Stimulated activated CD4-positive, alpha-beta T cell treated with anti-CD3 and anti-CD28 coated beads, Interleukin-12 subunit alpha, Interleukin-12 subunit beta, amount 100 ng/mL, for 24 hours (primary cell): ENCODE measurements around the gene C16orf95.

Experiments
- DNase-seq, 2 experiments: peaks; one replicate each; pipeline ENCODE4 v3.0.0-alpha.2; 2020; ENCODE audit warnings: low read depth in 2 of 2

The C16orf95 gene

DNA sequence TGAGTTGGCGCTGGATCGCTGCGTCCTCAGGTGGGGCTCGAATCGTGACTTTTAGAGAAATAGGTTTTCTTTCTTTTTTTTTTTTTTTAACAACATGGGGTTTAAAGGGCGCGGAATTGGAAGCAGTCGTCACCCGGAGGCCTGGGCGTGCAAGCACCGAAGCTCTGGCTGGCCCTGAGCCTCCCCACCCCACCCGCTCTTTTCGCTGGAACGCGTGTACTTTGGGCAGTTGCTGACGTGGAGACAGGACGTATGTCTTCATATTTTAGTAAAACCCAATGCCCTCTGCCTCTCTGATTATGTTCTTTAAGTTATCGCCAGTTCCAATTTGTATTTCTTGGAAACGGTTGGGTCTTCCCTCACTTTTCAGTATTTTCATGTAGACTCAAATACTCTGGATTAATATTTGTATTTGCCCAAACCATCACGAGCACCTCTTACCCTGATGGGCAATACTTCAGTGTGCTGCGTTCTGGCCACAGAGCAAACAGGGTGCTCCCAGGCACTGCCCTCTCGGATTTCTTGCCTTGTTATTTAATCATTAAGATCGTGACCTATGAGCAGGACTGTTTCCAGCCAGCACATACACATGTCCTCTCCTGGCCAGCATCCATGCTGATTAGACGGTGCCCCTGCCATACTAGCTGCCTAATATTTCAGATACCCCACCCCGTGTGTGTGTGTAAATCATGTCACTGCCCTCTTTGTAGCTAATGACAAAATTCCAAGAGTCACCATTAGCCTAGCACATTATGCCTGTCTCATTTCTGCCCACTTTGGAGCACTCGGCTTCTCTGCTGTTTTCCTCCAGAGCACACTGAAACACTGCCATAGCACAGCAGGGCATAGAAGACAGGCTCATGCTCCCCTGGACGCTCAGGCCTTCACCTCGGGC is 805 bp upstream of the C16orf95 start:
- DNase-seq: peak; percentile 16 to 22

DNA sequence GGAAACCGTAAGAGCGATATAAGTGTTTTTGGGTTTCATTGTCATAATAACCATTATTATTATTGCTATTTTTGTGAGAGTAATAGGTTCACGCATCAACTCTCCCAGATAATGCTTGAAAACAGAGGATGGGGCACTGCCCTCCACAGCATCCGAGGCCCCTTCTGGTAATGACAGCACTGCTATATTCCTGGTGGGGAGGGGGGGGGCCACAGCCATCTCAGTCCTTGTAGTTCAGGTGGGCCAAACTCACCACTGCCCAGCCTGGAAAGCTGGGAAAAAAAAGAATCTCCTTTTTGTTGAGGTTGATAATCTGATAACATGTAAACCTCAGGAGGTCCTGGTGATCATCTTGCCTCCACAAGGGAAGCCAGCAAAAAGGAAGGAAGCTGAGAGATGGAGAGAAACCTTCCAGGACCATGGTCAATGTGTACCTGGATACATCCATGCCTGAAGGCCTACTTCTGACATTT is 706 bp downstream of the C16orf95 start:
- no peak for DNase-seq

- DNase-seq: no peak
Measured at GRCh38 chr16:87314990-87315420, 2.2 kb downstream of the C16orf95 start.

DNA sequence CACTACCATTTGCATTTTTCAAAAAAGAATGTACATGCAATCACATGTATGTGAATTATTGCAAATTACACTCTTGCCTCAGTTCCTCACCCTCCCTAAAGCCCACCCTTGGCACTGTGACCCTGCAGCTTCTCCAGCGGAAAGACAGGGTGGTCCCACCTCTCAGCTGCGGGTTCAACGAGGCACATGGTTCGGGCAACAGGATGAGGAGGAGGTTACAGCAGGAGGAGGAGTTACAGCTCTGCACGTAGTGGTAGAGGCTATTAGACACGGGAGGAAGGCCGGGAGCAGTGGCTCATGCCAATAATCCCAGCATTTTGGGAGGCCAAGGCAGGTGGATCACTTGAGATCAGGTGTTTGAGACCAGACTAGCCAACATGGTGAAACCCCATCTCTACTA is 5.2 kb downstream of the C16orf95 start:
- no peak for DNase-seq

GRCh38 chr16:87311387-87311786 is 5.8 kb downstream of the C16orf95 start:
- DNase-seq: no peak

DNA sequence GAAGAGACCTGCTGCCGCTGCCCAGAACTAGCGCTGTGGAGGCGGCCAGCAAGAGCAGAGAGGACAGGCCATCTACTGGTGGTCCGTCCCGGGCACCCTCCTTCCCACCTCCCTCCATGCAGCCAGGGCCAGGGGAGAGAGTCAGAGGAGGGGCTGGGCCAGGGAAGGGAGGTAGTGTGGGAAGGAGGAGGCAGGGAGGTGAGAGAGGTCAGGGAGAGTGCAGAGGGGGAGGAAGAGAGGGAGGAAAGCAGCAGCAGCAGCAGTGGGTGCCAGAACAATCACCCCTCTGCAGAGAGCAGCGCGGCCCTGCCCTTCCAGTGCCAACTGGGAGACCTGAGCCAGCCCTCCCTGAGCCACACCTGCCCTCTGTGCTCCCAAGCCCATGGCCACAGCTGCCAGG is 6.6 kb downstream of the C16orf95 start:
- no peak for DNase-seq

DNA sequence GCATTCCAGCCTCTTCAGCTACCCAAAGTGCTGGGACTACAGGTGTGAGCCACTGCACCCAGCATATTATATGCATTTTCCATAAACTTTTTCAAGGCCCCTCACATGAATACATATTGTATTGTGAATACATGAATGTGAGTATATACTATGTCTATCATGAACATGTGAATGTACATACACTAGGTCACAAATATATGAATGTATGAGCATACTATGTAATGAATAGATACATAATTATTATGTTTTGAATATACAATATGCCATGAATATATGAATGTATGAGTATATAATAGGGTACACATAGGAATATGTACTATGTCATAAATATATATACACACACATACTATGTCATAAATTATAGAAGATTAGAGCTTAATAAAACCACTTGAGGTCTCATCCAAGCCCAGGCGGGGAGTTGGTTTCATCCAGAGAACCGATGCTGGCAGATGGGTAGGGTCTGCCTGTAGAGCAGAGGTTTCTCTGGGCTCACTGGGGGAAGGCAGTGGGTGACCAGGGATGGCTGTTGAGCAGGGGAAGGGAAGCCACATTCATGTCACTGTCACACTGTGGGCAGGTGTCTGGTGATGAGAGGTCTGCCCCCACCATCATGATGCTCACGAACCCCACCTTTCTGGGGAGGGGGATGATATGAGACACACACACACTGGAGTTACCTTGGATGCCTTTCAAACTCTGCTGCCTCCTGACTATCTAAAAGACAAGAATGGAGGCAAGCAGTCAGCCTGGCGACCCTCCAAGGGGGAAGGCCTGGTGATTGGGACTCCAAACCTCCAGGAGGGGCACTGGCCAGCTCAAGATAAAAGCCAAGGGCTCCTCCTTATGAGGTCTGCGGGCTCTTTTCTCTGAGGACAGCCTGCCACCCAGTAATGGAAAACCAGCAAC is 7.3 kb downstream of the C16orf95 start:
- no peak for DNase-seq

DNA sequence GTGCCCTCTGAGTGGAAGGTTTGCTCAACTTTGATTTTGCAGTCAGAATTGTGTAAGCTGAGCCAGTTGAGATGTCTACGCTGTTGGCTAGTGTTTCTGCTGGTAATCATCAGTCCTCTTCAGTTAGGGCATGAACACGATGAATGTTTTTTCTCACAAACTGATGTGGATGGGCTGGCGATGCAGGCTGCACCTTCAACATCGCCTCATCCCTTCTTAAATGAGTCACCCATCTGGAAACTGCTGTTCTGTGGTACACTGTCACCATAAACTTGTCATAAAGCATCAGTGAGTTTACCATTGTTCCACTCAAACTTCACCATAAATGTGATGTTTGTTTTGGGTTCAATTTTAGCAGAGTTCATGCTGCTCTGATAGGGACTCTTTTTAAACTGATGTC is 8.4 kb downstream of the C16orf95 start:
- DNase-seq: no peak

- no peak for DNase-seq
Measured at GRCh38 chr16:87306516-87306915, 10.7 kb downstream of the C16orf95 start.

- DNase-seq: no peak
Measured at GRCh38 chr16:87305505-87306391, 11.4 kb downstream of the C16orf95 start.

DNA sequence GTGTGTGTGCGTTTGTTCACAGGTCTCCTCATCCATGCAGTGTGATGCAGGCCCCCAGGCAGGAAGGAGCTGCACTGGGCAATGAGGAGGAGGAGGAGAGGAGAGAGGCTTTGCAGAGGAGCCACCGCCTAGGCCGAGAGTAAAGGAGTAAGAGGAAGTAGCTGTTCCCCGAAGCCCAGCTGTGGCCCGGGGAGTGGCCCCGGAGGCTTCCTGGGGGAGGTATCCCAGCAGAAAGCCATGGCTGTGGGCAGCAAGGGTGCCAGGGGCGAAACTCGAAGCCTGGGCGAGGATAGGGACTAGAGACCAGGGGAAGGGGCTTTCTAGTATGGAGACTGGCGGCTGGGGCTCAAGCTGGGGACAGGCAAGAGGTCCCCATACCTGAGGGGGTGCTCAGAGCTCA is 12.2 kb downstream of the C16orf95 start:
- DNase-seq: no peak

DNA sequence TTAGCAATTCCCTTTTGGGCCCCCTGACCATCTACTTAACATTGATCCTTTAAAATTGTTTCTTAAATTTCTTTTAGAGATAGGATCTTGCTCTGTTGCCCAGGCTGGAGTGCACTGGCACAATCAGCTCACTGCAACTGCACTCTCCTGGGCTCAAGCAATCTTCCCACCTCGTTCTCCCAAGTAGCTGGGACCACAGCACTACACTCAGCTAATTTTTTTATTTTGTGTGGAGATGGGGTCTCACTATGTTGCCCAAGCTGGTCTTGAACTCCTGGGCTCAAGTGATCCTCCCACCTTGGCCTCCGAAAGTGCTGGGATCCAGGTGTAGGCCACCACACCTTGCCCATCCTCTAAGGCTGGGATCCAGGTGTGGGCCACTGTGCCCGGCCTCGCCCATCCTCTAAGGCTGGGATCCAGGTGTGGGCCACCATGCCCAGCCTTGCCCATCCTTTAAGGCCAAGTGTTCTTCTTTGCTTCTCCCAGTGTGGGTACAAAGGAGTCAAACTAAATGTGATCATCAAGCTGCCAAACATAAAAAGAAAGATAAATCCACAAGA is 13.2 kb downstream of the C16orf95 start:
- DNase-seq: no peak

GRCh38 chr16:87303431-87303930 is 13.7 kb downstream of the C16orf95 start:
- DNase-seq: no peak

DNA sequence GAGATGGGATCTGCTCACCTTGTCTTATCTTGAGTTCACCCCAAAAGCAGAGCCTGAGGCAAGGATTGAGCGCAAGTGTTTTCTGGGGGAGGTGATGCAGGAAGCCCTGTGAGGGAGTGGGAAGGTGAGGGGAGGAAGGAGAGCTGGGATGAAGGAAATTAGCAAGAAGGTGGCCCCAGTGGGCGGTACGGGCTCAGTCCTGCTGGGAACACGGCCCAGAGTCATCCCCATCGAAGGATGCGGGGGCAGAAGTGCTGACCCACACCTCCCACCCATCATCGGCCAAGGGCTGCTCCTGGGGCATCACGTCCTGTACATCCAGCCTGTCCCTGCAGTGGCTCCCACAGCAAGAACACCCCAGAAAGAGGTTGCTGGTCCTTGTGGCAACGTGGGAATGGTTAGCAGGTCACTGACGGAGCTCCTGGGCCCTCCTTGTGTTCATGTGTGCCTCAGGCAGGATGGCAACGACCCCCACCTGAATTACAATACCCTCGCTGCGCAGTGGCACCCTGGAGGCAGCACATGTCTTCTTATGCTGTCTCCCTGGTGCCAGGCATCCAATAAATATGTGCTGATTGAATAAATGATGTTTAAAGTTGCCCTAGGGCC is 18.2 kb downstream of the C16orf95 start:
- no peak for DNase-seq

DNA sequence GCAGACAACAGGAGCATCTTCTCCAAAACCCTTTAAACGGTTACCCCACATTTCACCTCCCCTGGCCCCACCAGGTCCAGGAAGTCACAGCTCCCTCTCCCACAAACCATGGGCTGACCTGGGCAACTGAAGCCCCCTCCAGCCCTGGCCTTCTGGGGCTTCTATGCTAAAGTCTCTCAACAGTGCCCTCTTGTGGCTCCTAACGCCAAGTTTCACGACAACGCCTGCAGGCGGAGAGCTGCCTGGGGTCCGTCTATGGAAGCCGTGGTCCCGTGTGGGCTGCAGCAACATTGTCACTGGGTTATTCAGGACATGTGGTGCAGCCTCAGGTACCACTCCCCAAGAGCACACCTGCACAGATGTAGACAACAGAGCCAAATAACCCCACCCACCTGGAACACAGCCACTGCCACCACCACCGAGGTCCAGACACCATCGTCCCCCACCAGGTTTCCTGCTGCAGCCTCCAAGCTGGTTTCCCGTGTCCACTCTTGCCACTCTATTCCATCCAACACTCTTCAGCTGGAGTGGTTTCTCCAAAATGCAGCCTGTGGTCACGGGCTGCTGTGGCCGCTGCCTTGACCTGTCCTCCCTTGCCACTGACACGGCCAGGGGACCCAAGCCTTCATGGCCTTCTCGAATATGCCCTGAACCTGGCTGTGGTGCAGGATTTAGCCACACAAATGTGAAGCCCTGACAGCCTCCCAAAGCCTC is 19.1 kb downstream of the C16orf95 start:
- DNase-seq: no peak

- no peak for DNase-seq
Measured at GRCh38 chr16:87297407-87297806, 19.8 kb downstream of the C16orf95 start.

DNA sequence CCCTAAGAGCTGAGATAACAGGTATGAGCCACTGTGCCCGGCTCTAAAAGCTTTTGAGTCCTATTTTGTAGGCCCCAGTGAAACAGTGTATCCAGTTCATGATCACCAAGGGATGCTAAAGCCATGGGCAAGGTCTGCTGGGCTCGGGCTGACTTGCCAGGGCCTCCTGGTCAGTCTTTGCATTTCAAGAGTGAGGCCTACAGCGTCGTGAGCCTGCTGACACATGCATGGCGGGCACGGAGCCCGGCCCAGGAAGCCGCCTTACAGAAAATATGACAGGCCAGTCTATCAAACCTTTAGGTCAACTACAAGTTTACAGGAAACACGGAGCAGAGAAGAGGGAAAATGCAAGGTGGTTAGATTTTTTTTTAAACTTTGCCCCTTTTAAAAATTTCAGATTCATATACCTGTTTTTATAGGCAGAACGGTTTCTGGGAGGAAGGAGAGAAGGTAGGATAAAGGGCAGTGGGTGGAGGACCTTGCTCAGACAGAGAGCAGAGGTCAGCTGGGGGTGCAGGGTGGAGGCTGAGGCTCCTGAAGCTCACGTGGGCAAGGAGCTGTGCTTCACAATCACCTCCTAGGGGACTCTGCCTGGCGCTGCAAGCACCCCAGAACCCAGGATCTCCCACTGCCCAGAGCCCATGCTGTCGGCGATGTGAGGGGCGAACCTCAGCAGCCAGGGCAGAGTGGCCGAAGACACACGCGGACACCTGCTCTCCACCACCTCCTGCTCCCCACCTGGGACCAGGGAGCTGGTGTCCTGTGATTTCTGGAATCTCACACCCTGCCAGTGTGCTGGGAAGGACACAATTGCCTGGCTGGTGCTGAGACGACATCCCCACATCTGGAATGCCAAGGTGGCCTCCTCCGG is 21.3 kb downstream of the C16orf95 start:
- DNase-seq: no peak

DNA sequence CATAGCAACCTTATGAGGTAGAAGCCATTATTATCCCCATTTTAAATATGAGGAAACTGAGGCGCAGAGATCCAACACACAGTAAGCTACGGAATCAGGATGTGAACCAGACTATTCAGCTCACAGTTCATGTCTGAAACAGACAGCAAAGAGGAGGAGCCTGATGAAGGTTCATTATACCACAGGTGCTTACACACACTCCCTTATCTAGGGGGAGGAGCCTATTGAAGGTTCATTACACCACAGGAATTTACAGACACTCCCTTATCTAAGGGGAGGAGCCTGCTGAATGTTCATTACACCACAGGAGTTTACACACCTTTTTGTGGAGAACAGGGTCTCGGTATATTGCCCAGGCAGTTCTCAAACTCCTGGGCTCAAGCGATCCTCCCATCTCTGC is 21.9 kb downstream of the C16orf95 start:
- DNase-seq: no peak

DNA sequence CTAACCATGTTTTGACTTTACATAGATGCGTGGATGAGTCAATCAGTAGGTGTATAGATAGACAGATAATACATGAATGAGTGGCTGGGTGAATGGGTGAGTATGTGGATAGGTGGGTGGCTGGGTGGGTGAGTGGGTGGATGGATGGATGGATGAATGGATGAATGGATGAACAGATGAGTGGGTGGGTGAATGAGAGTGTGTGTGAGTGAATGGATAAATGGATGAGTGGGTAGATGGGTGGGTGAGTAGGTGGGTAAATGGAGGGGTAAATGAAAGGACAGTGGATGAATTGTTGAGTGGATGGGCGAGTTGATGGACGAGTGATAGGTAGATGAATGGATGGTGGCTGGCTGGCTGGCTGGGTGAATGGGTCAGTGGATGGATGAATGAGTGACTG is 23.2 kb downstream of the C16orf95 start:
- DNase-seq: no peak
